ENCODE results near the gene AHRR. TPM values are rescaled to one million over a fixed set of nuclear protein-coding genes. Genes with fewer than 3 reads are reported as not detected.

The AHRR gene
- total RNA-seq, 2 donors from 2014 or later, result 1.9 to 17.7 TPM

- Histone ChIP-seq H3K27me3 (replicated peaks; ENCODE audit: insufficient read depth) (peaks cover 4% of the 10 kb centered on the region), H3K4me3 (no peak overlapping the region), H3K4me1 (replicated peaks) (no peaks in the 10 kb centered on the region), H3K27ac (no peak overlapping the region), H3K36me3 (no peaks in the 10 kb centered on the region), H3K9me3 (no peaks in the 10 kb centered on the region)
- intact Hi-C loops (cut with DNase I), result no loop called here
- DNase-seq (ENCODE audit: low spot score), result no peak
- 63% methylated on average over 18 of the region's 24 CpGs for WGBS
- no peak for TF ChIP-seq POLR2A (IDR thresholded peaks at IDR 0.05)
- no peak for TF ChIP-seq CTCF (IDR thresholded peaks at IDR 0.05)
- TF ChIP-seq POLR2AphosphoS5 (IDR thresholded peaks at IDR 0.05), result no peak
Measured at GRCh38 chr5:482021-482420, 160.5 kb downstream of the AHRR start.

- TF ChIP-seq POLR2A (IDR thresholded peaks at IDR 0.05), result no peak
- no peak for TF ChIP-seq POLR2AphosphoS5 (IDR thresholded peaks at IDR 0.05)
- TF ChIP-seq CTCF (IDR thresholded peaks at IDR 0.05), result no peak
- H3K4me1 ChIP-seq (replicated peaks), result no peaks in the 10 kb centered on the region
- no peak overlapping the region for H3K27ac ChIP-seq
- no peaks in the 10 kb centered on the region for H3K36me3 ChIP-seq
- intact Hi-C loops (cut with DNase I), result no loop called here
- H3K4me3 ChIP-seq, result no peak overlapping the region
- H3K9me3 ChIP-seq, result no peaks in the 10 kb centered on the region
- no peak for DNase-seq (ENCODE audit: low spot score)
- peaks cover 4% of the 10 kb centered on the region for H3K27me3 ChIP-seq (replicated peaks; ENCODE audit: insufficient read depth)
- 92% methylated on average over 27 of the region's 27 CpGs for WGBS
Measured at GRCh38 chr5:482506-482905, 161.0 kb downstream of the AHRR start.

- intact Hi-C loops (cut with DNase I), result no loop called here
- WGBS, result 95% methylated on average over 26 of the region's 26 CpGs
- H3K4me1 ChIP-seq (replicated peaks), result no peaks in the 10 kb centered on the region
- no peak for TF ChIP-seq POLR2A (IDR thresholded peaks at IDR 0.05)
- no peak for TF ChIP-seq POLR2AphosphoS5 (IDR thresholded peaks at IDR 0.05)
- TF ChIP-seq CTCF (IDR thresholded peaks at IDR 0.05), result no peak
- H3K4me3 ChIP-seq, result no peak overlapping the region
- H3K27ac ChIP-seq, result no peak overlapping the region
- no peaks in the 10 kb centered on the region for H3K9me3 ChIP-seq
- no peak for DNase-seq (ENCODE audit: low spot score)
- H3K27me3 ChIP-seq (replicated peaks; ENCODE audit: insufficient read depth), result peaks cover 4% of the 10 kb centered on the region
- no peaks in the 10 kb centered on the region for H3K36me3 ChIP-seq
Measured at GRCh38 chr5:483011-483410, 161.5 kb downstream of the AHRR start.

- Histone ChIP-seq H3K27ac (no peak overlapping the region), H3K27me3 (replicated peaks; ENCODE audit: insufficient read depth) (peaks cover 4% of the 10 kb centered on the region), H3K4me1 (replicated peaks) (no peaks in the 10 kb centered on the region), H3K4me3 (no peak overlapping the region), H3K36me3 (no peaks in the 10 kb centered on the region), H3K9me3 (no peaks in the 10 kb centered on the region)
- TF ChIP-seq POLR2AphosphoS5 (IDR thresholded peaks at IDR 0.05), result no peak
- TF ChIP-seq POLR2A (IDR thresholded peaks at IDR 0.05), result no peak
- no peak for TF ChIP-seq CTCF (IDR thresholded peaks at IDR 0.05)
- intact Hi-C loops (cut with DNase I), result no loop called here
- DNase-seq (ENCODE audit: low spot score), result no peak
- WGBS, result 79% methylated on average over 31 of the region's 34 CpGs
Measured at GRCh38 chr5:483434-484140, 162.1 kb downstream of the AHRR start.

GRCh38 chr5:484556-484955 lies 163.0 kb downstream of the AHRR start:
- no peaks in the 10 kb centered on the region for H3K4me1 ChIP-seq (replicated peaks)
- 93% methylated on average over 24 of the region's 24 CpGs for WGBS
- H3K9me3 ChIP-seq, result no peaks in the 10 kb centered on the region
- no peak for DNase-seq (ENCODE audit: low spot score)
- H3K27ac ChIP-seq, result no peak overlapping the region
- H3K4me3 ChIP-seq, result no peak overlapping the region
- H3K36me3 ChIP-seq, result no peaks in the 10 kb centered on the region
- TF ChIP-seq POLR2A (IDR thresholded peaks at IDR 0.05) (no peak), POLR2AphosphoS5 (IDR thresholded peaks at IDR 0.05) (no peak), CTCF (IDR thresholded peaks at IDR 0.05) (no peak)
- peaks cover 2% of the 10 kb centered on the region for H3K27me3 ChIP-seq (replicated peaks; ENCODE audit: insufficient read depth)
- intact Hi-C loops (cut with DNase I), result no loop called here
